Skeletal muscle tissue (tissue), 4 donors: Measurements from ENCODE around the gene MEAK7. TPM values are rescaled to one million over a fixed set of nuclear protein-coding genes. Genes with fewer than 3 reads are reported as not detected.

Experiments
- H3K27ac ChIP-seq: one replicate; pipeline ENCODE4 v1.7.0; 2013; ENCODE audit warnings: mild to moderate bottlenecking, low read depth, low read length, inconsistent platforms
- H3K27me3 ChIP-seq, 3 donors: one replicate each; pipeline ENCODE4 v1.7.0; 2013; ENCODE audit warnings: low read length in 3 of 3; ENCODE audit not compliant: control insufficient read depth in 3 of 3, insufficient read depth in 3 of 3
- H3K36me3 ChIP-seq, 3 donors: one replicate each; pipeline ENCODE4 v1.7.0; 2013; ENCODE audit warnings: low read length in 3 of 3; ENCODE audit not compliant: control insufficient read depth in 3 of 3, insufficient read depth in 3 of 3
- H3K4me1 ChIP-seq, 3 donors: one replicate each; pipeline ENCODE4 v1.7.0; 2013; ENCODE audit warnings: low read length in 3 of 3, mild to moderate bottlenecking in 3 of 3; ENCODE audit not compliant: control insufficient read depth in 3 of 3, insufficient read depth in 3 of 3
- H3K4me3 ChIP-seq, 3 donors: one replicate each; pipeline ENCODE4 v1.7.0; 2013; ENCODE audit warnings: low read length in 3 of 3
- H3K9ac ChIP-seq, 3 donors: one replicate each; pipeline ENCODE4 v1.7.0; 2013; ENCODE audit warnings: low read length in 3 of 3, mild to moderate bottlenecking in 3 of 3, moderate library complexity in 2 of 3, low read depth in 1 of 3
- H3K9me3 ChIP-seq, 3 donors: one replicate each; pipeline ENCODE4 v1.7.0; 2013; ENCODE audit warnings: low read length in 3 of 3; ENCODE audit not compliant: control insufficient read depth in 3 of 3
- total RNA-seq: library from RNA; depleted of rRNA; stranded (reverse); fragments of >200 nt; gene quantifications from one replicate; pipeline ENCODE4 v1.2.3, GENCODE V29; 2014
- donor health status: Osteomylitis.

The MEAK7 gene
- total RNA-seq, 1 donor from 2014 or later: 6.8 TPM

DNA sequence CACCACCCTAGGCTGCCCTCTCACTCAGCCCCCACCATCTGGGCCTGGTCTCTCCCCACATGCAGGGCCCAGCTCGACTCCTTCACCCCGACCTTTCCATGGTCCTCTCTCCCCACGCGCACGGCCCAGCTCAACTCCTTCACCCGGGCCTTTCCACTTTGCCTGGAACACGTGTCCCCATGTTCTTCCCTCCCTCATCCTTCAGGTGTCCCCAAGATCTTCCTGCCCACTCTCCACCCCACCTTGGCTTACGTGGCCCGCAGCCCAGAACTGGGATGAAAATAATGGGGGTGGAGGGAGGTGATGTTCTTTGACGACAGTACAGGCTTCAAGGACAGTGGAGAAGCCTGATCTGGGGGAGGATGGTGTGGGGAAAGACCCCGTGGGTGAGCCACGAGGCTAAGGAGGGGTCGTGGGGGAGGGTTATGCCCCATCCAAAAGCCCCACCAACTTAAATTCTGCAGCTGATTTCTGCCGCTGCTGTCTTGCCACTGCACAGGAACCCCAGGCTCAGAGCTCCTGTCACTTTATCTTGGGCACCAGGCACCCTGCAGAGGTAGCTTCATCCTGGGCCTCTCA, 9.9 kb upstream of the MEAK7 start:
- H3K27ac ChIP-seq: no peak overlapping the region
- H3K27me3 ChIP-seq: peaks cover 0 to 7% (median 0%) of the 10 kb centered on the region in 3 donors
- no peaks in the 10 kb centered on the region for H3K9me3 ChIP-seq
- H3K4me1 ChIP-seq: peaks cover 2 to 9% (median 4%) of the 10 kb centered on the region in 3 donors
- H3K4me3 ChIP-seq: no peak overlapping the region
- H3K36me3 ChIP-seq: no peaks in the 10 kb centered on the region
- H3K9ac ChIP-seq: no peak overlapping the region

DNA sequence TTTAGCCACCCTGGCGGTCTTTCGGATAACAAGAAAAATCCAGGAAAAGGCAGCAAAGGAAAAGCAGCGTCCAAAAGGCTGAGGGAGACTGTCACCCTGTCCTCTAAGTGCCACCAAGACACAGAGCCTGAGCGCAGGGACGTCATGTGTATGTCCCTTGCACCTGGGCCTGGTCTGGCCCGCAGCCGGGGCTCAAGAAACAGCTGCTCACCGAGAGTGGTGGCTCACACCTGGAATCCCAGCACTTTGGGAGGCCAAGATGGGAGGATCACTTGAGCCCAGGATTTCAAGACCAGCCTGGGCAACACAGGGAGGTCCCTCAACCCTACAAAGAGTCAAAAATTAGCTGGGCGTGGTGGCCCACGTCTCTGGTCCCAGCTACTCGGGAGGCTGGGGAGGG, 9.2 kb upstream of the MEAK7 start:
- Histone ChIP-seq H3K9me3 (no peaks in the 10 kb centered on the region), H3K27me3 (no peaks in the 10 kb centered on the region), H3K9ac (no peak overlapping the region), H3K4me3 (no peak overlapping the region), H3K4me1 (peaks cover 2 to 9% (median 4%) of the 10 kb centered on the region in 3 donors), H3K36me3 (no peaks in the 10 kb centered on the region), H3K27ac (no peak overlapping the region)

DNA sequence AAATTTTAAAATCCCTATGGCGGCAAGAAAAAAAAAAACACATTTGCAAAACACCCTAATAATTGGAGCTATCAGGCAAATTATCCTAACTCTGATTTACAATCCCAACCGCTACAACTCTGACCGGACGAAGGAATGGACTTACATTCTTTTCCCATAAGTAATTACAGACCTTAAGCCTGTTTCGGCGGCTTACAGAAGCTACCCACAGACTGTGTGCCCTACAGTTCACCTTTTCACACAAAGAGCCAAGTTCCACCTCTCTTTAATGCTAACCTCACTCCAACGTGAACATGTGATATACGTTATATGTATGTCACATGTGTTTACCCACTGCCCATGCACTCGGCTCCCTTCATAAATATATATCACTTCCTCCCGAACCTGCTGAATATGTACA, 8.7 kb upstream of the MEAK7 start:
- no peak overlapping the region for H3K27ac ChIP-seq
- H3K4me1 ChIP-seq: peaks cover 2 to 9% (median 4%) of the 10 kb centered on the region in 3 donors
- H3K4me3 ChIP-seq: no peak overlapping the region
- H3K9ac ChIP-seq: no peak overlapping the region
- no peaks in the 10 kb centered on the region for H3K9me3 ChIP-seq
- H3K27me3 ChIP-seq: no peaks in the 10 kb centered on the region
- no peaks in the 10 kb centered on the region for H3K36me3 ChIP-seq

DNA sequence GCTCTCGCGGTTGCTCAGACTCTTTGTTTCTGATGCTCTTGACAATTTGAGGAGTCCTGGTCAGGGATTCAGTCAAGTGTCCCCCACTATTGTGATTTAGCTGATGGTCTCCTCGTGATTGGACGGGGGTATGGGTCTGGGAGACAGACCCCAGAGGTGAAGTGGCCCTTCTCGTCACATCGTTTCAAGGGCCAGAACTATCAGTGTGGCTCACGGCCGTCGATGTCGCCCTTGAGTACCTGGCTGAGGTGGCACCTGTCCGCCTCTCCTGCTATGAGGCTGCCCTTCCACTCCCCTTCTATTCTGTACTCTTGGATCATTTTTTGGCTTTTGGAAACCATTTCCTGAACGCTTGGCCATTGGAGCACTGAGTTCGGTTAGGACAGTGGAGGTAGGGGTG, 7.4 kb upstream of the MEAK7 start:
- peaks cover 2 to 9% (median 4%) of the 10 kb centered on the region in 3 donors for H3K4me1 ChIP-seq
- H3K9ac ChIP-seq: peak overlapping the region in 1 of 3 donors; percentile 41
- no peaks in the 10 kb centered on the region for H3K36me3 ChIP-seq
- no peaks in the 10 kb centered on the region for H3K9me3 ChIP-seq
- H3K27me3 ChIP-seq: no peaks in the 10 kb centered on the region
- H3K4me3 ChIP-seq: no peak overlapping the region
- H3K27ac ChIP-seq: no peak overlapping the region

DNA sequence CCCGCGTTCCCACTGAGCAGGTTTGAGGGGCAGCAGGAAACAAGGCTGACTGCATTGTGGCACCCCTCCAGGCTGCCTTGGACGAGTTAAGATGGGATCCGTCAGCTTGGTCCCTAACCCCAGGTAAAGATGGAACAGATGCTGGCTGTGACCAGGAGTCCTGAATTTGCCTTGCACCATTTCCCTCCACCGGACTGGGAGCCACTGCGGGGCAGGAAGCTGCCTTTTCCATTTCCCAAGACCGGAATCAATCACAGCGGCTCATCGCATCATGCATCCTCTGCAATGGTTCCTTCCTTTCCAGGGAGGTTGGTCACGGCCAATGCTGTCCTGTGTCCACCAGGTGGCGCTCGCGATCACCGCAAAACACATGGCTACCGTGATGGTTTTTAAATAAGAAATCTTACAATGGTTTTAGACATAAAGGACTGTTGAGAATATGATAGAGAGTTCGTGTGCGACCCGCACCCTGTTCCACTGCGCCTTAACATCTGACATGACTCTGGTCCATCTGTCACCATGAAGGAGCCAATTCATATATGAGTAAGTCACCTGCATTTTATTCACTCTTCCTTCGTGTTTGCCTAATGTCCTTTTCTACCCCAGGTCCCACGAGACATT, 6.8 kb upstream of the MEAK7 start:
- Histone ChIP-seq H3K9ac (peak overlapping the region in 1 of 3 donors; percentile 41), H3K36me3 (no peaks in the 10 kb centered on the region), H3K27ac (no peak overlapping the region), H3K4me1 (peaks cover 3 to 13% (median 6%) of the 10 kb centered on the region in 3 donors), H3K27me3 (no peaks in the 10 kb centered on the region), H3K4me3 (no peak overlapping the region), H3K9me3 (no peaks in the 10 kb centered on the region)

DNA sequence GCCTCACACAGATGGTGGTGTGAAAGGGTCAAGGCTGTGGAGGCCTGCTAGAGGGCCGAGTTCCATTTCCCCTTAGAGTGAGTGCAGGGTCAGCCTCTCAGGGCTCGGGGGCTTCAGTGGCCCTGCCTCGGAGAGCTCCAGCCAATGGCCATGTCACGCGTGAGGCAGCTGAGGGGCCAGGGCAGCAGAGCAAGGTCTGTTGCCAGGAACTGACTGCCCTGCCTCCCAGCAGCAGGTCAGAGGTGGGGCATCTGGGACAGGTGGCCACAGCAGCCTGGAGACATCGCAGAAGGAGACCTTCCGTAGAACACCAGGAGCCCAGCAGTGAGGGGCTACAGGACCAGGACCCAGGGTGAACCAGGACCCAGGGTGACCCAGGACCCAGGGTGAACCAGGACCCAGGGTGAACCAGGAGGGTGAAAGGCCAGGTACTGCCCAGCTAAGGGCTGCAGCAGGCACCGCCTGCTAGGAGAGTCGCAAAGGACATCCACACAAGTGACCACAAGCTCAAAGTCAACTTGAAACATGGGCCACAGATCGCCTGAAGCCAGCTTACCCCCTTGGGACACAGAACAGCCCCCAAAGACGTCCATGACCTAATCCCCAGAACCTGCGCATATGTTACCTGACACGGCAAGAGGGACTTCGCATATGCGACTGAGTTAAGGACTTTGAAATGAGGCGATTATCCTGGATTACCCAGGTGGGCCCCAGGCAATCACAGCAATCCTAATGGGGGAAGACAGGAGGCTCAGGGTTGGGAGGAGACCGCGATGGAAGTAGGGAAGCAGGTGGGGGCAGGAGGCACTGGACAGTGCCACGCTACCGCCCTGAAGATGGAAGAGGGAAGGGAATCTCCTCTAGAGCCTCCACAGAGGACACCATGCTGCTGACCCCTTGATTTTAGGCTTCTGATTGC, 4.8 kb upstream of the MEAK7 start:
- peaks cover 18 to 29% (median 21%) of the 10 kb centered on the region in 3 donors for H3K4me1 ChIP-seq
- no peaks in the 10 kb centered on the region for H3K36me3 ChIP-seq
- H3K9me3 ChIP-seq: no peaks in the 10 kb centered on the region
- H3K27me3 ChIP-seq: no peaks in the 10 kb centered on the region
- H3K4me3 ChIP-seq: no peak overlapping the region
- no peak overlapping the region for H3K27ac ChIP-seq
- H3K9ac ChIP-seq: no peak overlapping the region

DNA sequence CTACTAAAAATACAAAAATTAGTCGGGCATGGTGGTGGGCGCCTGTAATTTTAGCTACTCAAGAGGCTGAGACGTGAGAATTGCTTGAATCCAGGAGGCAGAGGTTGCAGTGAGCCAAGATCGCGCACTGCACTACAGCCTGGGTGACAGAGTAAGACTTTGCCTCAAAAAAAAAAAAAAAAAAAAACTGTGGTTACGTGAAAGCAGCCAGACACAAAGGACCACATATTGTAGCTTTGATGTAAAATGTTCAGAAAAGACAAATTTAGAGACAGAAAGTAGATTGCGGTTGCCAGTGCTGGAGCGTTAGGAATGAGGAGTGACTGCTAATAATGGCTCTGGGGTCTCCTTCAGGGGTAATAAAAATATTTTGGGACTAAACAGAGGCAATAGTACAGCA, 4.0 kb upstream of the MEAK7 start:
- Histone ChIP-seq H3K9me3 (no peaks in the 10 kb centered on the region), H3K9ac (no peak overlapping the region), H3K4me1 (peaks cover 24 to 35% (median 27%) of the 10 kb centered on the region in 3 donors), H3K36me3 (no peaks in the 10 kb centered on the region), H3K27ac (no peak overlapping the region), H3K4me3 (no peak overlapping the region), H3K27me3 (no peaks in the 10 kb centered on the region)

DNA sequence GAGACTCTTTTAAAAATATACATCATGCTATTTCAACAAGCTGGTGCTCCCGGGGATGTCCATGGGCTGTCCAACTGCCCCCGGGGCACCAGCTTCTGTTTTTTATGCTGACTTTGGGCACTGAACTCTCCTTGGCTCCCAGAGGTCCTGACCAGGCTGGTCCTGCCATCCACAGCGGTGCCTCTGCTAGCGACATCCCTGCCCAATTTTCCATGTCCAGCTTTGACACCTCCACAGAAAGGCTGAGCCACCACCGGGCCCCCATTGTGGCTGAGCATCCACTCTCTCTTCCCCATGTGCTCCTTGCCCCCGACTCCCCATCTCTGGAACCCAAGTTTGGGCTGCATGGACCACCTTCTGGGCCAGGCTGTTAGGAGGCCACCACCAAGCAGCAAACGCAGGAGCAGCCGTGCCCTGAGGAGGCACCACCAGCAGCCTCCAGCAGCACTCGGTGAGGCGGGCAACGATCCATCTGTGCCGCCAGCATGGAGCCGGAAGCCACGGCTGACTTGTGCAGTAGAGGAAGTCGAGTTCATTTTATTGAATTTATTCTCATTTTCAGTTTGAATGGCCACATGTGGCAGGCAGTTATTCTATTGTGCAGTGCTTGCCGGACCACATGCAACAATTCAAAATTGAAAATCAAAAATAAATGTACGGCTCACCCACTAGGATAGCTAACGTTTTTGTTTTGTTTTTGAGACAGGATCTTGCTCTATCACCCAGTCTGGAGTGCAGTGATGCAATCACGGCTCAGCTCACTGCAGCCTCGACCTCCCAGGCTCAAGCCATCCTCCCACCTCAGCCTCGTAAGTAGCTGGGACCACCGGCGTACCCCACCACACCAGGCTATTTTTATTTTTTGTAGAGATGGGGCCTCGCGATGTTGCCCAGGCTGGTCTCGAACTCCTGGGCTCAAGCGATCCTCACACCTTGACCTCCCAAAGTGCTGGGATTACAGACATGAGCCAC, 2.8 kb upstream of the MEAK7 start:
- H3K4me3 ChIP-seq: no peak overlapping the region
- no peaks in the 10 kb centered on the region for H3K36me3 ChIP-seq
- no peak overlapping the region for H3K27ac ChIP-seq
- peaks cover 27 to 36% (median 31%) of the 10 kb centered on the region in 3 donors for H3K4me1 ChIP-seq
- H3K9ac ChIP-seq: no peak overlapping the region
- no peaks in the 10 kb centered on the region for H3K9me3 ChIP-seq
- H3K27me3 ChIP-seq: no peaks in the 10 kb centered on the region
